Bone marrow (tissue), 2 donors: ENCODE data around the gene NECTIN2.
"Not testable (repeated sequence)": the region's sequence is repeated elsewhere in the genome, so short reads cannot be mapped to it uniquely, and the experiment has no call there.

Source experiments
- DNase-seq, 2 donors: peaks; one replicate each; lab custom pipeline; 2025; lab: John Stamatoyannopoulos, UW

Gene NECTIN2

DNA sequence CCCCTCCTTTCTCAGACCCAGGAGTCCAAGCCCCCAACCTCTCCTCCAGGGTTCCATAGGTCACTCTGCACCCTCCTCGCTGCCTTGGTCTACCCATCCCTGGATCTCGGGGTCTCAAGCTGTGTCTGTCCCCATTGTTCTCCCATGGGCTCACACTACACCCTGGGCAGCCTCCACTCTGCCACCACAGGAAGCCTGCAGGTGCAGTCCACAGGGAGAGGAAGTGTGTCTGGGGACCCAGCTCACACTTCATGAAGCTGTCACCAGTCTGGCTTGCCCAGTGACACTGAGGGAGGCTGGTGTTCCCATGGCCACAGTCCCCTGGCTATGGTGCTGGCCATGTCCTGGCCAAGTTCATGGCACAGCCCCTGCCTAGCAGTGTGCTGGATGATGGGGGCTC, 5.3 kb downstream of the NECTIN2 start:
- DNase-seq: no peak

DNA sequence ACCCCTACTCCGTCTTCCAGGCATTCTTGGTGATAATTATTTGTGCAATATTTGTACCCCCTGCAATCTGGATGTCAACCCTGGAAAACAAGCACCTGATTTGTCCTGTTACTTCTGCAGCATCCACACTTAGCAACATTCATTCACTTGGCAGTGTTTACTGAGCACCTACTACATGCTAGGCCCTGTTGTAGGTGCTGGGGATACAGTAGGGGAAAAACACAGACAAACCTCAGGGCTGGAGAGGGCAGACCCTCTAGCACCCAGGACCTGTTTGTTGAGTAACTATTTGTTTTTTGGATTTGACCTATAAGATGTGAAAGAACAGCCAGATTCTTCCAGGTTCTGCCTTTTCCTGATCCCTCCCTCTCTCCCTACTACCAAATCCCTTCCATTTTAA, 9.5 kb downstream of the NECTIN2 start:
- no peak for DNase-seq

DNA sequence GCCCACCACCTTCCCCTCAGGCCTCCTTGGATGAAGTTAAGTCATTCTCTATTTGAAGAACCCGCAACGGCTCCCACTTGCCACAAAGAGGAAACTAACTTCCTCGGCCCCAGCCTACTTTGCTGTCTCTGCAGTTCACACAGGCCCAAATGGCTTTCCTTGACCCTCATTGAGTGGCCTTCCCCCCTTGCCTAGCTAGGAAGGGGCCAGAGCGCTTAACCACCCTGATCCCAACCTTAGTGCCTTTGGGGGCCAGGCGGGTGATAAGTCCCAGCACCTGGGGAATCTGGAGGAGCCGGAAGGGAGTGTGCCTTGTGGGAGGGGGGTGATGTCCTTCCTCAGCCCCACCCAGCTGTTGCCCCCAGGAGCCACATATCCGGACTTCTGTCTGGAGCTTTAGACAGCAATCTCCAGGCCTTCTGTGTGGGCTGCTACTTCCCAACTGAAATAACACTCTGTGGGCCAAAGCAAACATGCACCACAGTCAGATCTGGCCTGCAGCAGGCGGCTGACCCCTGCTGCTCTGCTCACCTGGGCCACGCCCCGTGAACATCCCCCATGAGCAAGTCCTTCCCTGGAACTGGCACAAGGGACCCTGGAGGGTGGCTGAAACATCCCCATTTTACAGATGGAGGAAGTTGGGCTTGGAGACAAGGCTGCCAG, 10.5 kb downstream of the NECTIN2 start:
- peak in 1 of 2 donors; percentile 19 for DNase-seq

- DNase-seq: no peak
These were observed 11.7 kb downstream of the NECTIN2 start for GRCh38 chr19:44857837-44858236.

DNA sequence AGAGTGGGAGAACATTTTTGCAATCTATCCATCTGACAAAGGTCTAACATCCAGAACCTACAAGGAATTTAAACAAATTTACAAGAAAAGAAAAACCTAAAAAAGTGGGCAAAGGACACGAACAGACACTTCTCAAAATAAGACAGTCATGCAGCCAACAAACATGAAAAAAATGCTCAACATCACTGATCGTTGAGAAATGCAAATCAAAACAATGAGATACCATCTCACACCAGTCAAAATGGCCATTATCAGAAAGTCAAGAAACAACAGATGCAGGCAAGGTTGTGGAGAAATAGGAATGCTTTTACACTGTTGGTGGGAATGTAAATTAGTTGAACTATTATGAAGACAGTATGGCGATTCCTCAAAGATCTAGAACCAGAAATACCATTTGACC, 15.5 kb downstream of the NECTIN2 start:
- DNase-seq: not testable (repeated sequence)

GRCh38 chr19:44863990-44864389, 17.9 kb downstream of the NECTIN2 start:
- DNase-seq: no peak

GRCh38 chr19:44865196-44865767, 19.2 kb downstream of the NECTIN2 start:
- DNase-seq: no peak

GRCh38 chr19:44866664-44867063, 20.6 kb downstream of the NECTIN2 start:
- DNase-seq: no peak

GRCh38 chr19:44867578-44867977, 21.5 kb downstream of the NECTIN2 start:
- DNase-seq: no peak

GRCh38 chr19:44869733-44870470, 23.8 kb downstream of the NECTIN2 start:
- peak; percentile 16 to 48 for DNase-seq

GRCh38 chr19:44871809-44872208, 25.7 kb downstream of the NECTIN2 start:
- DNase-seq: no peak

DNA sequence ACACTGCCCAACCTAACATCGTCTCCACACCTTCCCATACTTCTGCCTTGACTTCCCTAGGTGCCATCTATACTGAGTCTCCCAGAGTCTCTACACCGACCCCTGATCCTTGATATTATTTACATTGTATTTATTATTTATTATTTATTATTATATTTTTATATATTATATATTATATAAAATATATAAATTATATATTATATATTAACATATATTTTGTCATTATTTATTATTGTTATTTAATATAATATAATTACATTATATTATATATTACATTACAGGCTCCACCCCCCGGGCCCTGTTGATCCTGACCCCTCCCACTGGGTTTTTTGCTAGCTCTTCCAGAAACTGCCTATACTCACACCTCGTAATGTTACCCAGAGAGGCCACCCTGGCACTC, 26.6 kb downstream of the NECTIN2 start:
- DNase-seq: no peak

DNA sequence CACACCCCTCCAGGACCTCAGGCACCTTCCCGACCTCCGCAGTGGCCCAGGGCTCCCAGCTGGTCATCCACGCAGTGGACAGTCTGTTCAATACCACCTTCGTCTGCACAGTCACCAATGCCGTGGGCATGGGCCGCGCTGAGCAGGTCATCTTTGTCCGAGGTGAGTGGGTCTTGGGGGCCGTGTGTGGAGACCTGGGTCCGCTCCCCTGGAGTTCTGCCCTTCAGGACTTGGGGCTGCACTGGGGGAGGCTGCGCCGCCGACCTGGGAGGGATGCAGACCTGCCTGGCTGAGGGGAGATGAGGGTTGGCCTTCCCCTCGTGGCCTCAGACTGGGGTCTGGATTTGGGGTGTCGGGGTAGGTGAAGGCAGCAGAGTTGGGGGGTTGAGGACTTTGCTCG, 28.2 kb downstream of the NECTIN2 start:
- no peak for DNase-seq

- no peak for DNase-seq
These were observed 29.8 kb downstream of the NECTIN2 start for GRCh38 chr19:44875666-44876451.

DNA sequence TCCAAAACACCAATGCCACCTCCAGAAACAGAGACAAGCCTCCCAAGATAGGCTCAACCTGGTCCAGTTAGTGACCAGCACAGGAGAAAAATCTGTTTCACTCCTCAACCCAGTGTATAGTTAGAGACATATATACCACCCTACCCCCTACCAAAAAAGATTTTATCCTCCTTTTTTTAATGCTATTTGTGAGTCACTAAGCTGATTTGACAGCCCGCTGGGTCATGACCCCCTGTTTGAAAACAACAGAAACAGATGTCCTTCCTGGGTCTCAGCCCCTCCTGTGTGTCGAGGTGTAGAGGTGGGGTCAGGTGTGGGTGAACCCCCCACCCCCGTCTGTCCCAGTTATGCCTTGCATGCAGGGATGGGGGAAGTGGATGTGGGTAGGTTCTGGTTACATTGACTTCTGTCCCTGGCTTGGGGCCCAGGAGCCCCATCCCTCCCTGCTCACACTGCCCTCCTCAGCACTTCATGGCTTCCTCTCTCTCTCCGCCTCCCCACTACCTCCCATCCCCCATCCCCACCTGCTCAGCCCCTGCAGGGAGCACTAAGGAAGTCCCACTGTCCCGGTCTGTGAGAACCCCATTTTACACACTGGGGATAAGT, 30.9 kb downstream of the NECTIN2 start:
- DNase-seq: no peak

- no peak for DNase-seq
These were observed 32.2 kb downstream of the NECTIN2 start for GRCh38 chr19:44878120-44878865.

DNA sequence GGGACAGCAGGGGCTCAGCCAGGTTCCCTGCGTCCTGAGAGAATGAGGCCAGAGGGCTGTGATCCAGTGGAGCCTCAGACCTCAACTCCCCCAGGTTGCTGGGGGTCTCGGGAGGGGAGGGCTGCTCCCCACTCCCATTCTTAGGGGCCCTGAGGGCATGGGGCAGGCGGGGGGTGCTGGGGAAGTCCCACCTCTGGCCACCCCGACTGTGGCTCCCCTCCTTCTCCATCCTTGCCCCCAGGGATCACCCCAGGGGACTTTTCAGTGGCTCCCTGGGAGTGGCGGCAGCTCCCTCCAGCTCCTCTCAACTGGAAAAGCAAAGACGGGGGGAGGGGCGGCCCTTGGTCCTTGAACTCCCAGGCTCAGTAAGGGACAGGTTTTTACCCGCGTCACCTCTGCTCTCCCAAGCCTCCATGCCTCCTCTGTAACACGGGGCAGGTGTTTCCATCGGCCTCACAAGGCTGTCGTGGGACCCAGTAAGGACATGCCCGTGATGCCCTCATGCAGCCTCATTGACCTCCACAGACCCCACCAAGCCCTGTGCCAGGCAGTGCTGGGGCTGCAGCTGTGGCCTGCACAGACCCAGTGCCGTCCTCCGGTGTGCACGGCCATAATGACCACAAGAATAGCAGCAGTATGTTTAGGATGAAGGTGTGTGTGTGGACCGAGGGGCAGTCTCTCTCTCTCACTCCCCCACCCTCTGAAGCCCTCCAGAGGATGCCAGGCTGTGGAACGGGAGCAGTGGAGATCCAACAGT, 33.4 kb downstream of the NECTIN2 start:
- DNase-seq: no peak

GRCh38 chr19:44882063-44882462, 36.0 kb downstream of the NECTIN2 start:
- no peak for DNase-seq

DNA sequence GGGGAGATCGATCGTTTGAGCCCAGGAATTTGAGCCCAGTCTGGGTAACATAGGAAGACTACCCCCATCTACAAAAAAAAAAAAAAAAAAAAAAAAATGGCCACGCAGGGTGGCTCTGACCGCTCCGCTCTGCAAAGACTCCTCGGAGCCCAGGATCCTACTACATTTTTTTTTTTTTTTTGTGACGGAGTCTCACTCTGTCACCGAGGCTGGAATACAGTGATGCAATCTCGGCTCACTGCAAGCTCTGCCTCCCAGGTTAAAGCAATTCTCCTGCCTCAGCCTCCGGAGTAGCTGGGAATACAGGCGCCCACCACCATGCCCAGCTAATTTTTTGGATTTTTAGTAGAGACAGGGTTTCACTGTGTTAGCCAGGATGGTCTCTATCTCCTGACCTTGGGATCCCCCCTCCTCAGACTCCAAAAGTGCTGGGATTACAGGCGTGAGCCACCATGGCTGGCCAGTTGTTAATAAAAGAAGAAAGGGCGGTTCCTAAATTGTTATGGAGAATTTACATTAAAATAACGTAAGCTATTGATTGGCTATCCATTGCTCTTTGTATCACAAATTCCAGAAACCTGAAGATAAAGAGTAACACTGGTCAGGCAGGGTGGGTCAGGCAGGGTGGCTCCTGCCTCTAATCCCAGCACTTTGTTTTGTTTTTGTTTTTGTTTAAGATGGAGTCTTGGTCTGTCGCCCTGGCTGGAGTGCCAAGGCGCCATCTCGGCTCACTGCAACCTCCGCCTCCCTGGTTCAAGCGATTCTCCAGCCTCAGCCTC, 36.7 kb downstream of the NECTIN2 start:
- DNase-seq: not testable (repeated sequence)

GRCh38 chr19:44883922-44884321, 37.8 kb downstream of the NECTIN2 start:
- no peak for DNase-seq
